Sciatic nerve (tissue), 2 donors: ENCODE measurements around the gene FECH. TPM values are rescaled to one million over a fixed set of nuclear protein-coding genes. Genes with fewer than 3 reads are reported as not detected.

ENCODE experiments used
- ATAC-seq: fragments of 200-7000 bp; cut with Tn5 transposase; one replicate; pipeline ENCODE4 v1.9.1; 2020; ENCODE audit warnings: mild to moderate bottlenecking, moderate library complexity
- DNase-seq: peaks from one replicate; pipeline ENCODE4 v3.0.0-alpha.2; 2020; ENCODE audit warnings: low spot score
- intact Hi-C: fragments of 100-400 bp; cut with DNase I; formaldehyde crosslinking; loops from one replicate; pipeline ENCODE4 v1.14.2; 2022
- total RNA-seq: library from RNA; stranded (reverse); fragmentation: NEBNext Ultra II Directional; extraction: Animal tissue kit (Norgen Biotek cat#: 25700); gene quantifications from one replicate; pipeline ENCODE4 v1.2.1, GENCODE V29; 2021
- donor health status: DM: no; HTN: no; CAD: no.
- donor health status: DM: no; HTN: no; CAD: no.

Gene FECH
- total RNA-seq, 1 donor from 2014 or later = 47.0 TPM

GRCh38 chr18:57584444-57584843 is 2.1 kb downstream of the FECH start:
- intact Hi-C loops = no loop called here
- ATAC-seq (no peak), DNase-seq (no peak)

DNA sequence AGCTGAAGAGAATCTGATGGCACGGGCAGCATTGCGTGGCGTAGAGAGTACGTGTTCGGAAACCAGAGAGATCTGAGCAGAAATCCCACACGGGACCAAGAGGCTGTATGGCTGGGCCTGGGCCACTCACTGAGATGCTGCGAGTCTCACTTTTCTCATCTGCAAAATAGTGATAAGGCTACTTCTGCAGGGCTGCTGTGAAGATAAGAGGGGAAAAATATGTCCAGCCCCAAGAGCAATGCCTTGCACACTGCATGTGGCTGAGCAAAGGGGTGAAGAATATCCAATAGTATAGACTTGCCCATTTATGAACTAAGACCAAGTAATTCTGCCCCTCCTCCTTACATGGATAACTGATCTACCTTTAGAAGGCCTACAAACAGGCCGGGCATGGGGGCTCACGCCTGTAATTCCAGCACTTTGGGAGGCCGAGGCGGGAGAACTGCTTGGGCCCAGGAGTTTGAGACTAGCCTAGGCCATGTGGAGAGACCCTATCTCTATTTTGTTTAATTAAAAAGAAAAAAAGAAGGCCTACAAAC is 3.1 kb downstream of the FECH start:
- ATAC-seq = no peak
- no peak for DNase-seq
- intact Hi-C loops = no loop called here

GRCh38 chr18:57581301-57581934 is 5.1 kb downstream of the FECH start:
- no peak for DNase-seq
- peak; percentile 72 for ATAC-seq
- intact Hi-C loops = no loop called here

DNA sequence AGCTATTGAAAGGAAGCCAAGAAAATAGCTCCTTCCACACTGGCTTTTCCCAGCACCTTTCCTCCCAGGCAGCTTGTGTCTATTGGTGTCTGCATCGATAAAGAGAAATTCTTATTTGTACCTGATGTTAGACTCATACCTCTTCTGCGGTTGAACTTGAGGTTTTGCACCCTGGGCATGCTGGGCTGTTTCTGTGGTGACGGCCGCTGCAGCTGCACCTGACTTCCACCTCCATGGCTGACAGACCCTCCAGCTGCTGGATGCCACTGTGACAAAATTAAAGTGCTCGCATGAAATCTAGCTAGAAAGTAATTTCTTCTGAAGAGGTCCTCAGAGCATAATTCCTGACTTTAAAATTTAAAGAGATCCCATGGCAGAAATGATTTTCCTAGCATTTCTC is 6.6 kb downstream of the FECH start:
- DNase-seq (no peak), ATAC-seq (no peak)
- intact Hi-C loops = no loop called here

DNA sequence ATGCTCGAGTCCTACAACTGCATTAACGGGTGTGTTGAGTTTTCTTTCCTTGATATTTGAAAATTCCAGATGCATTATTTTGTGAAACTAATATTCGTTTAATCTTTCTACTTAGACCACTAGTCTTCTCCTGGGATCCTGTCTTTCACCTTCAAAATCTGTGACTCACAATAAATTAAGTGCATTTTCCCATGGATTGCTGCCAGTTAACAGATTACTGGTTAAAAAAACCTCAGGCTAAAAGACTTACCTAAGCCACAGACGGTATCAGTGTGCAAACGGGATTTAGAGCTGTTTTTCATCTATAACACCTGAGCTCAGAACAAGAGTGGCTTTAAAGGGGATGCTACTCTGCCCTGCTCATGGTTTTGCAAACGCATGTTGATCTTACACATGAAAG is 10.2 kb downstream of the FECH start:
- no peak for DNase-seq
- intact Hi-C loops = no loop called here
- ATAC-seq = no peak

GRCh38 chr18:57575542-57575941 is 11.0 kb downstream of the FECH start:
- intact Hi-C loops = no loop called here
- no peak for ATAC-seq
- DNase-seq = no peak

DNA sequence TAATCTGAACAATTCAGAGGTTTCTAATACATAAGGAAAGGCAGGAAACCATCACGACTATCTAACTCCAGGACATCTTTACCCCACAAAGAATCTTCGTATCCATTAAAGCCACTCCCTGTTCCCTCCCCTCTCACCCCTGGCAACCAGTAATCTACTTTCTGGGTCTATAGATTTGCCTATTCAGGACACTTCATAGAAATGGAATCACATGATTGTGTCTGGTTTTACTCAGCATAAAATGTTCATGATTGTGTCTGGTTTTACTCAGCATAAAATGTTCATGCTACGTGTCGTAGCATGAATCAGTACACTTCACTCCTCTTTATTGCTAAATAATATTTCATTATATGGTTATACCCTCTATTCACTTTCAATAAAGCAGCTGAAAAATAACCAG is 11.6 kb downstream of the FECH start:
- DNase-seq (no peak), ATAC-seq (no peak)
- intact Hi-C loops = no loop called here

DNA sequence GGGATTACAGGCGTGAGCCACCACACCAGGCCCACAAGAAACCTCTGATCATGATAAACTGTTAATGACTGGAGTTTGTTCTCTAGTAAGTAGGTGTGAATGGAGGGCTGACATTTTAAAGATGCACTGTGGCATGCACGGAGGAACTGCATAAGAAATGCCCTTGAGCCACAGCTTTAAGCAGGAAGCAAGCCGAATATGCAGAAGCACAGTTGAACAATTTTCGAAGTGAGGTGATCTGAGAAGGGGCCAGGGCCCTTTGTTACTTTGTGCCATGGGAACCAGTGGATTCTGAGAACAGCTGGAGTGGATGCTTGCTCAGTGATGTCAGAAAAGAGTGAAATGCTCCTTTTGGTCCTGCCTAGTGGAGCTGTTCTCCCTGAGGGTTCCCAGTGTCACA is 16.3 kb downstream of the FECH start:
- DNase-seq (no peak), ATAC-seq (no peak)
- intact Hi-C loops = no loop called here

DNA sequence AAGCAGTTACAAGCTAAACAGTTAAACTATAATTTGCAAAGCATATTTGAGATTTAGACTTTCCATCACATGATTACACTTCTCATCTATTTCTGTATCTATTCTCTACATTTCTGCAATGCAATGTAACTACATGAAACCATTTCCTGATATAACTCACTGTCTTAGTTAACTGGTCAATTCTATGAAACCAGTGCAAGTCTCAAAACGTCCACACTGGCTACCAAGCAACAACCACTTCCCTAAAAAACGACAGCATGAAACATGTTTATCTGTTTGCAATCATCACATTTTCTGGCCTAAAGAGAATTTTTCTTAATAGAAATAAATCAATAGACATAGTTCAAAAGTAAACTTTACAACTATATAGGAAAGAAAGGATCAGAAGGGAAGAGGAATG is 17.4 kb downstream of the FECH start:
- ATAC-seq (no peak), DNase-seq (no peak)
- intact Hi-C loops = no loop called here

DNA sequence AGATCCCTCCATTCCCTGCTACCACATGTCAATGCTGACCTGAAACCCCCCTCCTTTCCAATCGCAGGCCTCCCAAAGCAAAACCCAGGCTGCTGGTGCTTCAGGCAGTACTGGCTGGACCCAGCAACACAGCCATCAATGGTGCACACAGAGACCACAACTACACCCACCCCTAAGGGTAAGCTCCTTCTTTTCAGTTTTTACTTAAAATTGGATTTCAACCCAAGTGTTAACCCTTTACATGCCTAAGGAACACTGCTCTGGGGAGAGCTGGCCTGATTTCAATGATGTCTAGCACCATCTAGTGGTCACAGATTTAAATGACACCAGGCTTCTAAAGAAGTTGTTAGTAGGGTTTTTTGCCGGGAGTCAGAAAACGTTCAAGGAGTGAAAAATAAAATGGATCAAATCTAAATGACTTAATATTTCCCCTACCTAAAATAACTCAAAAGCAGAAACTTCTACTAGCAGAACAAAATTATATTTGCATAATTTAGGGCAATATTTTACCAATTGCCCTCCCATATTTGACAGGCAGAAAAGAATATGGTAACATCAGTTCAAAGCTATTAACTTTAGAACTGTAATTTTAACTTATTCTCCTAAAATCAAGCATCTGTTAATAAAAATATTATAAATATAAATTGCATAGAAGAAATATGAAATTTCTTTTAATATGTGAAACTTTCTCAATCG is 24.6 kb downstream of the FECH start:
- intact Hi-C loops = no loop called here
- peak; percentile 60 for ATAC-seq
- DNase-seq = no peak

GRCh38 chr18:57561261-57561660 is 25.2 kb downstream of the FECH start:
- no peak for DNase-seq
- intact Hi-C loops = no loop called here
- ATAC-seq = no peak

- ATAC-seq = peak; percentile 61
- intact Hi-C loops = no loop called here
Observed at GRCh38 chr18:57559314-57559713, 27.2 kb downstream of the FECH start.

GRCh38 chr18:57555134-57555533 is 31.4 kb downstream of the FECH start:
- intact Hi-C loops = no loop called here
- ATAC-seq (no peak), DNase-seq (no peak)

More at GRCh38 chr18:57559314-57559713, 27.2 kb downstream of the FECH start:
- no peak for DNase-seq

DNA sequence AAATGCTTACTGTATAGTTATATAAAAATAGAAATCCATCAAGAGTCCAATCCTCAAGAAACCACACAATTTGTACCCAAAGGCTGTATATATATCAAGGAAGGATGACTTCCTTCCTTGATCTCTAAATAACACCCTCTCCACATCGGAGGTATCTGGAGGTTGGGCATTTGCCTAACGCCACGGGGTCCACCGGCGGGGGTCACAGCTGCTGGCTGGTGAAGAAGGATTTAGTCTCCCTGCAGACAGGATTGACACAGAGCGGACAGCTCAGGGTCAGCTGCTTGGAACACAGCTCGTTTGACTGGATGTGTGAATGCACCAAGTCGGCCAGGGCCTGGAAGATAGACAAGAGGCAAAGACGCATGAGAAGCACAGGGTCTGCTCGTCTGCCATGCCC is 36.0 kb downstream of the FECH start:
- DNase-seq = no peak
- intact Hi-C loops = loop anchor here (5.0 kb wide), 1 partner anchor 562 kb away; no protein-coding TSS in a partner anchor
- ATAC-seq = no peak

DNA sequence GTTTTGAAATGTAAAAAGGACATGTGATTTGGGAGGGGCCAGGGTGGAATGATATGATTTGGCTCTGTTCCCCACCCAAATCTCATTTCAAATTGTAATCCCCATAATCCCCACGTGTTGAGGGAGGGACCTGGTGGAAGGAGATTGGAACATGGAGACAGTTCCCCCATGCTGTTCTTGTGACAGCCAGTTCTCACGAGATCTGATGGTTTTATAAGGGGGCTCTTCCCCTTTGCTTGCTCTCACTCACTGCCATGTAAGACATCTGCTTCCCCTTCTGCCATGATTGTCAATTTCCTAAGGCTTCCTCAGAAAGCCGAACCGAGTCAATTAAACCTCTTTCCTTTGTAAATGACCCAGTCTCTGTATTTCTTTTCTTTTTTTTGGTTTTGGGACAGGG is 39.2 kb downstream of the FECH start:
- intact Hi-C loops = no loop called here
- ATAC-seq (no peak), DNase-seq (no peak)

- no peak for ATAC-seq
- DNase-seq = no peak
- intact Hi-C loops = no loop called here
Observed at GRCh38 chr18:57544936-57545660, 41.4 kb downstream of the FECH start.

DNA sequence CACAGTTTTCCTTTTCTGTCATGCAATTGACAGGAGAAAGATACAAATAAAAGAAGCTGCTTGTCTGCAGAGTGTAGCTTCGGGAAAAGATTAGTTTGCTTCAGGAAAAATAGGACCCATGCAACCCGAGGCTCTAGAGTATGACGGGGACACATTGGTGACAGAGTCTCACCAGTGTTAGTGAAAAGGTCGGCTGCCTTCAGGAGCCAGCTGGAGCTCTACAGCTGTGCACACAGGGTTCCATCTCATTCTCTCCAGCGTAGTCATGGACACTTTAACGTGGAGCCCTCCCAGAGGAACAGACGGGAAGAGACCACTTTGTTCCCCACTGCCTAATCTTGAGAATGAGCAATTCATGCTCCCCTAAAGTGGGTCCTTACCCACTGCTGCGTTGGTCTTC is 42.9 kb downstream of the FECH start:
- intact Hi-C loops = no loop called here
- DNase-seq (no peak), ATAC-seq (no peak)

GRCh38 chr18:57542812-57543427 is 43.6 kb downstream of the FECH start:
- intact Hi-C loops = no loop called here
- ATAC-seq (peak; percentile 58), DNase-seq (no peak)

DNA sequence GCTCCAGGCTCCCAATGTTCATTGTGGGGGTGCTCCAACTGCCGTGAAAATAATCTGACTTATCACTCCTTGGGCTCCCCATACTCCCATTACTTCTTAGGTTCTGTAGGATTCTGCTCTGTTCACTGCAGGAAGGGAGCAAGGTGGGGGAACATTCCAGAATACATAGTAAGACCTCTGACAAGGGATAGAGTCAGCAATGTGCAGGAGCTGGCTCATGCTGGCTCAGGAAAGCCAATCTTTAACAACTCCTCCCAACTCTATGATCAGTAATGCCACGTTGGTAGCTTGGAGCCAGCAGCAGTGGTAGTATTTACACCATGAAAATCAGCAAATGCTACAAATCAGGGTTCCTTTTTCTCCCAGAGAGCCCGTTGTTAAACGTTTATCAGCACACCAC is 44.4 kb downstream of the FECH start:
- no peak for DNase-seq
- ATAC-seq = no peak

GRCh38 chr18:57539702-57540101 is 46.8 kb downstream of the FECH start:
- DNase-seq (no peak), ATAC-seq (no peak)
- intact Hi-C loops = no loop called here

More for the DNA sequence above, 44.4 kb downstream of the FECH start:
- intact Hi-C loops = no loop called here
